HG02938 (cell line): ENCODE data around the gene C6orf62.
"Not testable (repeated sequence)": the region's sequence is repeated elsewhere in the genome, so short reads cannot be mapped to it uniquely, and the experiment has no call there.

Experiments used
- ATAC-seq: cut with Tn5 transposase; IDR thresholded peaks from one replicate; pipeline ENCODE4 v1.9.1; 2021; ENCODE audit warnings: mild to moderate bottlenecking, moderate library complexity; ENCODE audit not compliant: unreplicated experiment

Gene C6orf62

DNA sequence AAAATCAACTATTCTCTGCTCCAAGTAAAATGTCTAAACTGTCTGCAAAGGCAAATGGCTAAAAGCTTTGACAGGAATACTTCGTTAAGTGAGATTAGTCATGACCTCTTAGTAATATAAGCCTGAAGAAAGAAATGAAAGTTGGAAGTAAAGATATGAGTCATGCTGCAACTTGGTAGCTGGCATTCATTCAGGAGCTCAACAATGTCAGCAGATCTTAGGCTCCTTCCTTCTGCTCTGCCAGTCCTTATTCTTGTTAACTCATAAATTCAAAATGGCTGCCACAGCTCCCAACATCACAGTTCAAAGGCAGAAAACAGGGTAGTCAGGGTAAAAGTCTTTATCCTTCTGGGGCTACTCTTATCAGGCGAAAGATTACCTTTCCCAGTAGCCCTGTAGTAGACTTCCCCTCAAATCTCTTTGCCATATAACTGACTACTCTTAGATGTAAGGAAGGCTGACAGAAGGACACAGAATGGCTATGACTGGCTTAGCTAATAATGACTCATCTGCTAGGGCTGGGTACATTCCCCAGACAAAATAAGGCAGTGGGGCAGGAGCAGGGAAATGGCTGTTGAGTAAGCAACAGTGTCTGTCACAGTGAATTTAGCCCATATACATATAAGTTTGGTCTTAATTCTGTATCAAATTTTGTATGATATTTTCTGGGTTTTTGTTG is 24.4 kb upstream of the C6orf62 start:
- peak; percentile 82 for ATAC-seq

- ATAC-seq, result no peak
These were observed 23.3 kb upstream of the C6orf62 start for GRCh38 chr6:24742216-24742738.

- no peak for ATAC-seq
These were observed 21.9 kb upstream of the C6orf62 start for GRCh38 chr6:24740861-24741260.

GRCh38 chr6:24738741-24739140 is 19.8 kb upstream of the C6orf62 start:
- ATAC-seq, result no peak

DNA sequence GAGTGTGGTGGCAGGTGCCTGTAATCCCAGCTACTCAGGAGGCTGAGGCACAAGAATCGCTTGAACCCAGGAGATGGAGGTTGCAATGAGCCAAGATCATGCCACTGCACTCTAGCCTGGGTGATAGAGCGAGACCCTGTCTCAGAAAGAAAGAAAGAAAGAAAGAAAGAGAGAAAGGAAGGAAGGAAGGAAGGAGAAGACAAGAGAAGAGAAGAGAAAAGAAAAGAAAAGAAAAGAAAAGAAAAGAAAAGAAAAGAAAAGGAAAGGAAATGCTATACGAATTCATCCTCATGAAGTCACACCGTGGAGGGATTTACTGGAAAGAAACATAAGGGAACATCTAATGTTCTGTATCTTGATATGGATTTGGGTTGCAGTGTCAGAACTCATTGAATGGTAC is 15.8 kb upstream of the C6orf62 start:
- not testable (repeated sequence) for ATAC-seq

- no peak for ATAC-seq
These were observed 15.2 kb upstream of the C6orf62 start for GRCh38 chr6:24734166-24734565.

- not testable (repeated sequence) for ATAC-seq
These were observed 12.6 kb upstream of the C6orf62 start for GRCh38 chr6:24731456-24732134.

GRCh38 chr6:24730653-24731052 is 11.7 kb upstream of the C6orf62 start:
- ATAC-seq, result not testable (repeated sequence)

GRCh38 chr6:24723270-24723669 is 4.3 kb upstream of the C6orf62 start:
- ATAC-seq, result no peak

- peak; percentile 57 for ATAC-seq
These were observed 2.7 kb upstream of the C6orf62 start for GRCh38 chr6:24721461-24722215.

GRCh38 chr6:24720604-24721460 is 1.9 kb upstream of the C6orf62 start:
- peak; percentile 87 for ATAC-seq

DNA sequence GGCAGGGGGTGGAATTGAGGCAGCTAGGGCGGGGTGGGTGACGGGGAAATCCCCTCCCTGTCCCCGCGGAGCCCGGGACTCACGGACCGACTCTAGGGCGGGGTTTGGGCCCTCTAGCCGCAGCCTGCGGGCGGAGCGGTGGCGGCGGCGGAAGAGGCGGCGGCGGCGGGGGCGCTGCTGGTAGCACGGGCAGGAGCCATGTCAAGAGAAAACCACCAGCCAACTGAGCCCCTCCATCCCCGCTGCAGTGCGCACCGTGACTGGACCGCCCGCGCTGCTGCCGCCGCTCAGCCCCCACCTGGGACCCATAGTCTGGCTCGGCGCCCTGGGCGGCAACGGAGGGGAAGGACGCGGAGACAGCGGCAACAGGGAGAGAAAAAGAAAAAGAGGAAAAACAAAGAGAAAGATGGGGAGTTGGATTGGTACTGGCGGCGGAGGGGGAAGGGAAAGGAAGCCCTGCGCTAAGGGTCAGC is 1.2 kb upstream of the C6orf62 start:
- ATAC-seq, result no peak

GRCh38 chr6:24718449-24719124 is 367 bp downstream of the C6orf62 start:
- no peak for ATAC-seq

- ATAC-seq, result not testable (repeated sequence)
These were observed 2.3 kb downstream of the C6orf62 start for GRCh38 chr6:24716602-24717148.

DNA sequence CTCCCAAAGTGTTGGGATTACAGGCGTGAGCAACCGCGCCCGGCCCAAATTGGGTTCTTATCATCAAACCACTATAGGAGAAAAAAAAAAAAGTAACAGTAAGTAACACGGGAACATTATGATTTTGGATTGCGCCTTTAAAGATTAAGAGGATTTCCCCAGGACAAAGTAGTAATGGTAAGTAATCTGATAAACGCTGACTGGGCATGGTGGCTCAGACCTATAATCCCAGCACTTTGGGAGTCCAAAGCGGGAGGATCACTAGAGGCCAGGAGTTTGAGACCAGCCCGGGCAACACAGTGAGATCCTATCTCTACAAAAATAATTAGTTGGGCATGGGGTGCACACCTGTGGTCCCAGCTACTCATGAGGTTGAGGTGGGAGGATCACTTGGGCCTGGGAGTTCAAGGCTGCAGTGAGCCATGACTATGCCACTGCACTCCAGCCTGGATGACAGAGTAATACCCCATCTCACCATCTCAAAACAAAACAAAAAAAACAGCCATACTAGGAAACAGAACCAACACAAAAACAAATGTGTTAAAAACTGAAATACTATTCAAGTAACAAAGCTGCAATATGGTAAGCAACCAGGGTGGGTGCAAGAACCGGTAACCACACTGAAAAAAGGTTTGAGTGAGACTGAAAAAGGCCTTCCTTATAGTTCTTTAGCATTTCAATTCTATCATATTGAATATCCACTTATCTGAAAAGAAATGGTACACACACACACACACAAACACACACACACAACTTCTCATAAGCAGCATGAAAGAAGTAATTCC is 8.2 kb downstream of the C6orf62 start:
- no peak for ATAC-seq

GRCh38 chr6:24709014-24709711 is 9.8 kb downstream of the C6orf62 start:
- ATAC-seq, result no peak

DNA sequence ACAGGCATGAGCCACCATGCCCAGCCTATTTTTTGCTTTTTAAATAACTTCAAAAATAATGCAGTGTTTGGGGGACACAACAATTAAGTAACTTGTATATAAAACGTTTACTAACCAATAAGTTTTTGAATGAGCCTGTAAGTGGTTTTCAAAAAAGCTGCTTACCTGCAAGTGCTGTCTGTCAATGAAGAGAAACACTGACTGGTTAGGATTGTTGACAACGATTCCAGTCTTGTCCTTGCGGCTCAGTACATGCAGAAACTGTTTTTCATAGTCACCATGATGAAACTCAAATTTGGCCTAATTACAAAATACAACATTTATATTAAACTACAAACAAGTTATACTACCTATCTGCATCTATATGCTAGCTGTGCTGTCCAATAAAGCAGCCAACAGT is 10.3 kb downstream of the C6orf62 start:
- ATAC-seq, result no peak

GRCh38 chr6:24704468-24704867 is 14.5 kb downstream of the C6orf62 start:
- ATAC-seq, result no peak
